OCI-LY1 (cell line): Measurements from ENCODE around the gene COPE.

Experiments
- H2AFZ ChIP-seq: fragments of 200-600 bp; sonication (generic), shearing (Covaris generic); 2 replicates; pipeline ENCODE4 v1.6.0; 2014; ENCODE audit warnings: antibody characterized with exemption, mild to moderate bottlenecking, low read length
- H3F3A ChIP-seq: fragments of 200-600 bp; sonication (generic), shearing (Covaris generic); 2 replicates; pipeline ENCODE4 v1.6.0; 2014; ENCODE audit warnings: mild to moderate bottlenecking, antibody characterized with exemption, low read length, moderate library complexity; ENCODE audit not compliant: insufficient read depth
- H3K27ac ChIP-seq: fragments of 200-600 bp; sonication (generic); 2 replicates; pipeline ENCODE4 v1.5.1; 2014; ENCODE audit warnings: low read length, mixed run types, mild to moderate bottlenecking, low read depth; ENCODE audit not compliant: poor library complexity, severe bottlenecking
- H3K27me3 ChIP-seq: fragments of 200-600 bp; sonication (generic); 2 replicates; pipeline ENCODE4 v1.6.0; 2014; ENCODE audit warnings: antibody characterized with exemption, mild to moderate bottlenecking, low read length, moderate library complexity; ENCODE audit not compliant: insufficient read depth
- H3K36me3 ChIP-seq: fragments of 200-600 bp; sonication (generic); 2 replicates; pipeline ENCODE4 v1.6.1; 2014; ENCODE audit warnings: mild to moderate bottlenecking, antibody characterized with exemption, low read length, moderate library complexity, mixed read lengths; ENCODE audit not compliant: insufficient read depth
- H3K4me1 ChIP-seq: fragments of 200-600 bp; sonication (generic); 2 replicates; pipeline ENCODE4 v1.5.1; 2014; ENCODE audit warnings: mild to moderate bottlenecking, low read length, moderate library complexity; ENCODE audit not compliant: insufficient read depth, severe bottlenecking
- H3K4me2 ChIP-seq: fragments of 200-600 bp; sonication (generic), shearing (Covaris generic); 2 replicates; pipeline ENCODE4 v1.6.1; 2014; ENCODE audit warnings: low read length
- H3K4me3 ChIP-seq: fragments of 200-600 bp; sonication (generic); 2 replicates; pipeline ENCODE4 v1.5.1; 2014; ENCODE audit warnings: low read length, low read depth, mild to moderate bottlenecking, mixed read lengths; ENCODE audit not compliant: poor library complexity, severe bottlenecking
- H3K79me2 ChIP-seq: fragments of 200-600 bp; shearing (Covaris generic); 2 replicates; pipeline ENCODE4 v1.6.1; 2016; ENCODE audit warnings: mixed run types, low read length, mixed read lengths; ENCODE audit not compliant: insufficient read depth
- H3K9ac ChIP-seq: fragments of 200-600 bp; sonication (generic), shearing (Covaris generic); 2 replicates; pipeline ENCODE4 v1.6.1; 2014; ENCODE audit warnings: mild to moderate bottlenecking, low read length, mixed read lengths
- H3K9me2 ChIP-seq: fragments of 200-600 bp; sonication (generic), shearing (Covaris generic); 2 replicates; pipeline ENCODE4 v1.6.1; 2014; ENCODE audit warnings: low read depth, mild to moderate bottlenecking, low read length, mixed read lengths
- H3K9me3 ChIP-seq: fragments of 200-600 bp; shearing (Covaris generic); 2 replicates; pipeline ENCODE4 v1.6.1; 2014; ENCODE audit warnings: low read length, mixed read lengths
- H4K20me1 ChIP-seq: fragments of 200-600 bp; sonication (generic), shearing (Covaris generic); 2 replicates; pipeline ENCODE4 v1.6.0; 2016; ENCODE audit warnings: mild to moderate bottlenecking, low read length; ENCODE audit not compliant: insufficient read depth
- CTCF ChIP-seq: fragments of 200-600 bp; sonication (generic), shearing (Covaris generic); IDR thresholded peaks from 2 replicates; pipeline ENCODE4 v1.5.1; 2017; ENCODE audit warnings: mild to moderate bottlenecking, antibody characterized with exemption, low read length, moderate library complexity, mixed read lengths
- EZH2 ChIP-seq: fragments of 200-600 bp; sonication (generic), shearing (Covaris generic); IDR thresholded peaks from 2 replicates; pipeline ENCODE4 v1.8.0; 2017; ENCODE audit warnings: borderline replicate concordance, mixed run types, mild to moderate bottlenecking, antibody characterized with exemption, low read length, moderate library complexity, mixed read lengths

Gene COPE

DNA sequence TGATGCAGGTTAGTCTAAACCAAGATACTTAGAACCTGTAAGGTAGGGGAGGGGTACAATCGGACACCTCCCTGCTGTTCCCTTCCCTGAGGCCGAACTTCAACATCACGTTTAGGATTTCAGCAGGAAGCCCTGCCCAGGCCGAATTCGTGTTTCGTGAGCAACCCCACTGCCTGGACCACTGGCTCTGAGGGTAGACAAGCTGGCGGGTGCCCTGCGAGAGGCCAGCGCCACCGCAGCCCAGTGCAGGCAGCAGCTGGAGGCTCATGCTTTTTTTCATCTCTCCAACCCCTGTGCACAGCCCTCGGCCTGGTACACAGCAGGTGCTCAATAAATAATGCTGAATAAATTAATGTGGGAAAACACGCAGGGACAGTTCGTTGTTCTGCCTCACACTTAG, 14.1 kb upstream of the COPE start:
- Histone ChIP-seq H3K4me2 (no peak overlapping the region), H3K9ac (no peak overlapping the region), H4K20me1 (no peaks in the 10 kb centered on the region), H2AFZ (no peak overlapping the region), H3K27me3 (no peaks in the 10 kb centered on the region), H3K4me3 (no peak overlapping the region), H3K9me3 (no peaks in the 10 kb centered on the region), H3K79me2 (no peaks in the 10 kb centered on the region), H3K9me2 (no peaks in the 10 kb centered on the region), H3F3A (no peaks in the 10 kb centered on the region; the same call in 1 of the 2 replicates), H3K36me3 (peaks cover 5% of the 10 kb centered on the region), H3K4me1 (no peaks in the 10 kb centered on the region), H3K27ac (no peak overlapping the region)
- TF ChIP-seq EZH2 (no peak), CTCF (no peak)

- no peak overlapping the region for H3K9ac ChIP-seq
- no peaks in the 10 kb centered on the region for H4K20me1 ChIP-seq
- no peaks in the 10 kb centered on the region for H3K4me1 ChIP-seq
- no peak overlapping the region for H3K27ac ChIP-seq
- peak overlapping the region; percentile 19; the same call in 1 of the 2 replicates for H3K4me2 ChIP-seq
- H3K79me2 ChIP-seq = no peaks in the 10 kb centered on the region
- no peaks in the 10 kb centered on the region for H3K9me2 ChIP-seq
- H3K27me3 ChIP-seq = no peaks in the 10 kb centered on the region
- H2AFZ ChIP-seq = no peak overlapping the region
- H3K4me3 ChIP-seq = no peak overlapping the region
- peaks cover 13% of the 10 kb centered on the region for H3K36me3 ChIP-seq
- H3F3A ChIP-seq = no peaks in the 10 kb centered on the region; the same call in 1 of the 2 replicates
- TF ChIP-seq CTCF (no peak), EZH2 (no peak)
- H3K9me3 ChIP-seq = no peaks in the 10 kb centered on the region
Observed at GRCh38 chr19:18932216-18932841, 13.1 kb upstream of the COPE start.

DNA sequence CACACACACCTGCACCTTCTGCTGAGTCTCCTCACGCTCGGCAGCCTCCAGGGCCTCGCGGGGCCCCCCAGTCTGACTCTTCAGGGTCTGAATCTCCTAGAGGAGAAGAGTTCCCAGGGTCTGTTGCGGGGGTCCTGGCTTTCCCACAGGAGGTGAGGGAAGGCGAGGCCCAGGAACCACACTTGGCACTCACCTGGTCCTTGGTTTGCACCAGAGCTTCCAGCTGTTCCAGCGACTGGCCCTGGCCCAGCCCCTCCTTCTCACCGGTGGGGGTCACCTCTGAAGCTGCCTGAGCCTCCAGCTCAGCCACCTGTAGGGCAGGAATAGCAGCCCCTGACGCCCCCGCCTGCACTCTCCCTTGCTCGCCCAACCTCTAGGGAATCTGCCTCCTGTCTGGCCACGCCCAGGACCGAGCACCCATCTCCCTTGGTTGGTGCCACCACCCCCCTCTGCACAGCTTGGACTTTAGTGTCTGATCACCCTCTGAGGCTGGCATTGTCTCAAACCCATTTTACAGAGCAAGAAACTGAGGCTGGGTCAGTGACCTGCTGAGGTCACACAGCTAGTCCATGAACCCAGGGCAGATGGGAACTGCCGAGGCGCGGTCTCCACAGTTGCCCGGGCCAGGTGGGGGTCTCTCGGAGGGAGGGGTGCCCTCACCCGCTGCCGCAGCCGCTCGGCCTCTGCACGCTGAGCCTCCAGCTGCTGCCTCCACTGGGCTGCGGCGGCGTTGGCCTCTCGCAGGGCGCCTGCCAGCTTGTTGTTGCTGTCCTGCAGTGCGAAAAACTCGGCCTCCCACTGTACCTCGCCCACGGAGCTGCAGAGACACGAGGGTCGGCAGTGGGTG, 12.4 kb upstream of the COPE start:
- Histone ChIP-seq H3K4me2 (no peak overlapping the region), H2AFZ (no peak overlapping the region), H3K9ac (no peak overlapping the region), H3K4me3 (no peak overlapping the region), H3F3A (no peaks in the 10 kb centered on the region; the same call in 1 of the 2 replicates), H3K9me2 (no peaks in the 10 kb centered on the region), H3K27ac (no peak overlapping the region), H4K20me1 (no peaks in the 10 kb centered on the region), H3K27me3 (no peaks in the 10 kb centered on the region), H3K4me1 (no peaks in the 10 kb centered on the region), H3K36me3 (peaks cover 19% of the 10 kb centered on the region), H3K79me2 (no peaks in the 10 kb centered on the region), H3K9me3 (no peaks in the 10 kb centered on the region)
- TF ChIP-seq EZH2 (no peak), CTCF (no peak)
